Activated T-cell treated with anti-CD3 and anti-CD28 coated beads for 1 hour (primary cell): Measurements from ENCODE around the gene HOXD4.

ENCODE experiments used
- DNase-seq: peaks from one replicate; pipeline ENCODE4 v3.0.0-alpha.2; 2020; ENCODE audit warnings: low read depth

HOXD4 gene

DNA sequence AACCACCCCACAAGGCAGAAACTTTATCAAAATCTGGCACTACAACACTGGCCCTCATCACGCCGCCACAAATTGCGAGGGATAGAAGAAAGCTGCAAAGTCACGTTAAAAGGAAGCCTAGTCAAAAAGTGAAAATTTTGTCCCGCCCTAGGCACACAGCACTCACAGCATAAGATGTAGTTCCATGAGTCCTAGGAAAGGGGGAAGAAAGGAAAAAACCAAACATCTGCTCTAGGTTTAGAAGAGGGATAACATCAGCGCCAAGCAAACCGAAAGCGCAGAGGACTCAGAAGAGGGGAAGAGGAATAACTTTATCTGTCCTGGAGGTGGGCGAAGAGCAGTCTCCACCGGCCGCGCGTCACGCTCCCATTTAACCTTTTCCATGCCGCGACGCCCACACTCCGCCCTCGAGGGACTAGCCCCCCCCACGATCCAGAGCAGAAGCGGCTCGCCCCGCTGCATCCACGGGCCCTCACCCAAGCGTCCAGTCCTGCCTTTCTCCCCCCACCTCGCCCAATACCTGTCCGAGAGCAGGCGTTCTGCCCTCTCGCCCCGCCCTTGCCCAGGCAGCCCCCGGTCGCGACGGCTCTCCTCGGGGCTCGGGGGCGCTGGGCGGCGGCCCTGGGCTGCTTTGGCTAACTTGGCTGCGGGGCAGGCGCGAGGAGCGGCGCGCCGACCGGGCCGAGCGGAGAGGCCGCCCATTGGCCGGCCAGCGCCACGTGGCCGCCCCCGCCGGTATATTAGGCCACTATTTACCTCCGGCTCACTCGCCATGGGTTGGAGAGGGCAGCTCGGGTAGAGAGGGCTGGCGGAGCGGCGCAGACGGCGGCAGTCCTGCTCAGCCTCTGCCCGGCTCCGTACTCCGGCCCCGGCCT, 36.8 kb downstream of the HOXD4 start, which contains the start of gene HOXD1:
HOXD1 (plus strand) TSS at position 770 of the 875 bp plus-strand sequence. CDS start 134 bp downstream, outside the sequence.
- no peak for DNase-seq

- no peak for DNase-seq
Measured at GRCh38 chr2:176188774-176189680, 37.7 kb downstream of the HOXD4 start.

GRCh38 chr2:176189681-176190641, 38.6 kb downstream of the HOXD4 start:
- DNase-seq: no peak

GRCh38 chr2:176192351-176192750, 41.0 kb downstream of the HOXD4 start:
- no peak for DNase-seq

- no peak for DNase-seq
Measured at GRCh38 chr2:176193048-176193447, 41.7 kb downstream of the HOXD4 start.

DNA sequence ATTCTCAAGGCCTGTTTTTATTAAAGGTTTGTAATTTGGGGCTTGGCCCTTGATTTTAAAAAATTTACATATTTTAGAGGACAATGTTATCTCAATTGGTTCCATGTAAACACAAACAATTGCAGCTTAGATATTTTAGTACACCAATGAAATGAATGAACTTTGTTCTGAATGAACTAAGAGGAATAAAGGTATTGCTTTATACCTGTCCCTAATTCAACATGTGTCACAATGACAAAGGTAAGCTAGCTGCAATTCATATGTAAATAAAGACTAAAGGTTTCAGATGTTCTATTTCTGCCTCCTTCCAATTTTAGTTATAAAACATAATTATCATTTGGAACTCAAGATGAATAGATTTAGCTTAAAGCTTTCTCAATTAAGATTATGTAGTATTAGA, 48.6 kb downstream of the HOXD4 start:
- DNase-seq: no peak

- DNase-seq: no peak
Measured at GRCh38 chr2:176200971-176201370, 49.6 kb downstream of the HOXD4 start.

DNA sequence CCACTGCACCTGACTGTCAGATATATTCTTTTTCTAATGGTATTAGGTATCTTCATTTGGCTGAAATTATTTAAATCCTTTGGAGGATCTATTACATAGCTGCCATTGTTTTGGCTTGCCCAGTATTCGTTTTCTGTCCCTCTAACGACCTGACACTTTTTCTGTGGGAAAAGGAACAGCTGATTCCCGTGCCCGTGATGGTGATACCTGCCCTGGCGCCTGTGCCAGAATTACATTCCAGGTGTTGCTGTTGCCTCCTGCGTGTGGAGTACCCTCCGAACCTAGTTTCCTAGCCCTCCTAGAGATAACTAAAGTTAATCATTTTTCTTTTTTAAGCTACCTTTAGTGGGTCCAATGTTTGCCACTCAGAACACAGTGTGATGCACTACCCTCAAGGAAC, 51.1 kb downstream of the HOXD4 start:
- no peak for DNase-seq
